Ovary (tissue), 3 donors: ENCODE data around the gene CD4.

Experiments
- POLR2A ChIP-seq: fragments of 450-650 bp; IDR thresholded peaks from one replicate; pipeline ENCODE4 v1.6.1; 2017; ENCODE audit warnings: antibody characterized with exemption, mild to moderate bottlenecking, moderate library complexity
- TF ChIP-seq, protein P1 (sequence below), 3 donors: fragments of 450-650 bp in 2 of 3; fragments of 200-600 bp in 1 of 3; IDR thresholded peaks; one replicate each; pipeline versions ENCODE4 v1.5.1 to v1.8.0; 2016 to 2022; ENCODE audit warnings: antibody characterized with exemption in 3 of 3, mild to moderate bottlenecking in 1 of 3
- donor health status: DM: no; HTN: no; CAD: no.

GRCh38 chr12:6858799-6859198 is 69.5 kb downstream of the CD4 start:
- TF ChIP-seq, protein P1, sequence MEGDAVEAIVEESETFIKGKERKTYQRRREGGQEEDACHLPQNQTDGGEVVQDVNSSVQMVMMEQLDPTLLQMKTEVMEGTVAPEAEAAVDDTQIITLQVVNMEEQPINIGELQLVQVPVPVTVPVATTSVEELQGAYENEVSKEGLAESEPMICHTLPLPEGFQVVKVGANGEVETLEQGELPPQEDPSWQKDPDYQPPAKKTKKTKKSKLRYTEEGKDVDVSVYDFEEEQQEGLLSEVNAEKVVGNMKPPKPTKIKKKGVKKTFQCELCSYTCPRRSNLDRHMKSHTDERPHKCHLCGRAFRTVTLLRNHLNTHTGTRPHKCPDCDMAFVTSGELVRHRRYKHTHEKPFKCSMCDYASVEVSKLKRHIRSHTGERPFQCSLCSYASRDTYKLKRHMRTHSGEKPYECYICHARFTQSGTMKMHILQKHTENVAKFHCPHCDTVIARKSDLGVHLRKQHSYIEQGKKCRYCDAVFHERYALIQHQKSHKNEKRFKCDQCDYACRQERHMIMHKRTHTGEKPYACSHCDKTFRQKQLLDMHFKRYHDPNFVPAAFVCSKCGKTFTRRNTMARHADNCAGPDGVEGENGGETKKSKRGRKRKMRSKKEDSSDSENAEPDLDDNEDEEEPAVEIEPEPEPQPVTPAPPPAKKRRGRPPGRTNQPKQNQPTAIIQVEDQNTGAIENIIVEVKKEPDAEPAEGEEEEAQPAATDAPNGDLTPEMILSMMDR (IDR thresholded peaks at IDR 0.05) = no peak
- no peak for TF ChIP-seq POLR2A
